ENCODE measurements around the gene PNMA8A. TPM values are rescaled to one million over a fixed set of nuclear protein-coding genes. Genes with fewer than 3 reads are reported as not detected.

PNMA8A gene
- polyA plus RNA-seq, 1 of the 3 experiments (the other 2 are of a cell fraction) = 10.2 TPM

- TF ChIP-seq CTCF (IDR thresholded peaks at IDR 0.05) = no peak
- TF ChIP-seq FOXM1 (IDR thresholded peaks at IDR 0.05; ENCODE audit: low read depth) = no peak
- TF ChIP-seq USF1 (IDR thresholded peaks at IDR 0.05; ENCODE audit: borderline replicate concordance, low read depth) = no peak
- no peak for TF ChIP-seq EZH2phosphoT487 (IDR thresholded peaks at IDR 0.05; ENCODE audit: borderline replicate concordance, low read depth)
- TF ChIP-seq FOSL2 (IDR thresholded peaks at IDR 0.05; ENCODE audit: borderline replicate concordance, low read depth) = no peak
- TF ChIP-seq YY1 (IDR thresholded peaks at IDR 0.05; ENCODE audit: low read depth) = no peak
These were observed 11.3 kb downstream of the PNMA8A start (continued) for GRCh38 chr19:46460055-46460454.

DNA sequence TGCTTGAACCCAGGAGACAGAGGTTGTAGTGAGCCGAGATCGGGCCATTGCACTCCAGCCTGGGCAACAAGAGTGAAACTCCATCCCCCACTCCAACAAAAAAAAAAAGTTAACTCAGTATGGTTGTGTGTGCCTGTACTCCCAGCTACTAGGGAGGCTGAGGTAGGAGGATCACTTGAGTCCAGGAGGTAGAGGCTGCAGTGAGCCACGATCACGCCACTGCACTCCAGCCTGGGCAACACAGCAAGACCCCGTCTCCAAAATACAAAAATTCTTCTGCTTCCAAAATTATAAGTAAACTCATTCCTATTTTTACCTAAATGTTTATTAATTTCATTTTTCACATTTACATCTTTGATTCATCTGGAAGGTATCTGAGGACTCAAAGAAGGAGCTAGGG lies 14.4 kb downstream of the PNMA8A start:
- no peak overlapping the region for H3K4me2 ChIP-seq
- peaks cover 5% of the 10 kb centered on the region for H3F3A ChIP-seq (replicated peaks; ENCODE audit: insufficient read depth)
- no peak for DNase-seq
- no peaks in the 10 kb centered on the region for H3K36me3 ChIP-seq (replicated peaks in 1 of 2; ENCODE audit: control insufficient read depth in 1 of 2, insufficient read depth in 2 of 2, low read length in 1 of 2)
- H3K4me3 ChIP-seq (ENCODE audit: low read depth in 2 of 2, low read length in 1 of 2) = no peak overlapping the region
- no peaks in the 10 kb centered on the region for H3K27me3 ChIP-seq (ENCODE audit: insufficient read depth)
- H3K9ac ChIP-seq = no peak overlapping the region
- TF ChIP-seq, protein P1, sequence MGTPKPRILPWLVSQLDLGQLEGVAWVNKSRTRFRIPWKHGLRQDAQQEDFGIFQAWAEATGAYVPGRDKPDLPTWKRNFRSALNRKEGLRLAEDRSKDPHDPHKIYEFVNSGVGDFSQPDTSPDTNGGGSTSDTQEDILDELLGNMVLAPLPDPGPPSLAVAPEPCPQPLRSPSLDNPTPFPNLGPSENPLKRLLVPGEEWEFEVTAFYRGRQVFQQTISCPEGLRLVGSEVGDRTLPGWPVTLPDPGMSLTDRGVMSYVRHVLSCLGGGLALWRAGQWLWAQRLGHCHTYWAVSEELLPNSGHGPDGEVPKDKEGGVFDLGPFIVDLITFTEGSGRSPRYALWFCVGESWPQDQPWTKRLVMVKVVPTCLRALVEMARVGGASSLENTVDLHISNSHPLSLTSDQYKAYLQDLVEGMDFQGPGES (IDR thresholded peaks at IDR 0.05; ENCODE audit: low read depth, low read length) = no peak
- TF ChIP-seq ZBTB33 (IDR thresholded peaks at IDR 0.05; ENCODE audit: borderline replicate concordance, low read depth) (no peak), RFX5 (IDR thresholded peaks at IDR 0.05; ENCODE audit: low read length) (no peak), CHD2 (IDR thresholded peaks at IDR 0.05; ENCODE audit: low read length, partially characterized antibody) (no peak), TEAD4 (IDR thresholded peaks at IDR 0.05; ENCODE audit: borderline replicate concordance, insufficient read depth) (no peak), RXRA (IDR thresholded peaks at IDR 0.05; ENCODE audit: borderline replicate concordance, low read depth) (no peak), NRF1 (IDR thresholded peaks at IDR 0.05; ENCODE audit: low read depth, low read length) (no peak), RCOR1 (IDR thresholded peaks at IDR 0.05; ENCODE audit: low read length) (no peak), GATA2 (CRISPR knock-in tag; IDR thresholded peaks at IDR 0.05) (no peak), SIN3A (IDR thresholded peaks at IDR 0.05; ENCODE audit: borderline replicate concordance, low read depth, low read length) (no peak), POLR2AphosphoS5 (IDR thresholded peaks at IDR 0.05; ENCODE audit: low read depth, low read length) (no peak), FOXM1 (IDR thresholded peaks at IDR 0.05; ENCODE audit: low read depth) (no peak)
- TF ChIP-seq, protein P2, sequence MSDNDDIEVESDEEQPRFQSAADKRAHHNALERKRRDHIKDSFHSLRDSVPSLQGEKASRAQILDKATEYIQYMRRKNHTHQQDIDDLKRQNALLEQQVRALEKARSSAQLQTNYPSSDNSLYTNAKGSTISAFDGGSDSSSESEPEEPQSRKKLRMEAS (IDR thresholded peaks at IDR 0.05; ENCODE audit: low read depth) = no peak
- TF ChIP-seq, protein P3, sequence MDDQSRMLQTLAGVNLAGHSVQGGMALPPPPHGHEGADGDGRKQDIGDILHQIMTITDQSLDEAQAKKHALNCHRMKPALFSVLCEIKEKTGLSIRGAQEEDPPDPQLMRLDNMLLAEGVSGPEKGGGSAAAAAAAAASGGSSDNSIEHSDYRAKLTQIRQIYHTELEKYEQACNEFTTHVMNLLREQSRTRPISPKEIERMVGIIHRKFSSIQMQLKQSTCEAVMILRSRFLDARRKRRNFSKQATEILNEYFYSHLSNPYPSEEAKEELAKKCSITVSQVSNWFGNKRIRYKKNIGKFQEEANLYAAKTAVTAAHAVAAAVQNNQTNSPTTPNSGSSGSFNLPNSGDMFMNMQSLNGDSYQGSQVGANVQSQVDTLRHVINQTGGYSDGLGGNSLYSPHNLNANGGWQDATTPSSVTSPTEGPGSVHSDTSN (IDR thresholded peaks at IDR 0.05) = no peak
- TF ChIP-seq, protein P4, sequence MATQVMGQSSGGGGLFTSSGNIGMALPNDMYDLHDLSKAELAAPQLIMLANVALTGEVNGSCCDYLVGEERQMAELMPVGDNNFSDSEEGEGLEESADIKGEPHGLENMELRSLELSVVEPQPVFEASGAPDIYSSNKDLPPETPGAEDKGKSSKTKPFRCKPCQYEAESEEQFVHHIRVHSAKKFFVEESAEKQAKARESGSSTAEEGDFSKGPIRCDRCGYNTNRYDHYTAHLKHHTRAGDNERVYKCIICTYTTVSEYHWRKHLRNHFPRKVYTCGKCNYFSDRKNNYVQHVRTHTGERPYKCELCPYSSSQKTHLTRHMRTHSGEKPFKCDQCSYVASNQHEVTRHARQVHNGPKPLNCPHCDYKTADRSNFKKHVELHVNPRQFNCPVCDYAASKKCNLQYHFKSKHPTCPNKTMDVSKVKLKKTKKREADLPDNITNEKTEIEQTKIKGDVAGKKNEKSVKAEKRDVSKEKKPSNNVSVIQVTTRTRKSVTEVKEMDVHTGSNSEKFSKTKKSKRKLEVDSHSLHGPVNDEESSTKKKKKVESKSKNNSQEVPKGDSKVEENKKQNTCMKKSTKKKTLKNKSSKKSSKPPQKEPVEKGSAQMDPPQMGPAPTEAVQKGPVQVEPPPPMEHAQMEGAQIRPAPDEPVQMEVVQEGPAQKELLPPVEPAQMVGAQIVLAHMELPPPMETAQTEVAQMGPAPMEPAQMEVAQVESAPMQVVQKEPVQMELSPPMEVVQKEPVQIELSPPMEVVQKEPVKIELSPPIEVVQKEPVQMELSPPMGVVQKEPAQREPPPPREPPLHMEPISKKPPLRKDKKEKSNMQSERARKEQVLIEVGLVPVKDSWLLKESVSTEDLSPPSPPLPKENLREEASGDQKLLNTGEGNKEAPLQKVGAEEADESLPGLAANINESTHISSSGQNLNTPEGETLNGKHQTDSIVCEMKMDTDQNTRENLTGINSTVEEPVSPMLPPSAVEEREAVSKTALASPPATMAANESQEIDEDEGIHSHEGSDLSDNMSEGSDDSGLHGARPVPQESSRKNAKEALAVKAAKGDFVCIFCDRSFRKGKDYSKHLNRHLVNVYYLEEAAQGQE (IDR thresholded peaks at IDR 0.05; ENCODE audit: low read depth, low read length) = no peak
- WGBS (ENCODE audit: low lambda C conversion rate) = 90% methylated on average over 5 of the region's 5 CpGs
- no peaks in the 10 kb centered on the region for H3K79me2 ChIP-seq (ENCODE audit: insufficient read depth)
- no peaks in the 10 kb centered on the region; a peak in 1 of 4 replicates for H3K4me1 ChIP-seq (ENCODE audit: control insufficient read depth in 1 of 2, insufficient read depth in 2 of 2, low read depth in 1 of 2, low read length in 1 of 2)
- H3K27ac ChIP-seq (ENCODE audit: low read depth in 2 of 2, low read length in 1 of 2) = no peak overlapping the region
- H4K20me1 ChIP-seq (ENCODE audit: insufficient read depth) = no peaks in the 10 kb centered on the region
- H3K9me3 ChIP-seq = no peaks in the 10 kb centered on the region
- no peak overlapping the region for H2AFZ ChIP-seq (ENCODE audit: low read depth)
- CTCF ChIA-PET = interaction anchor here (0.9 to 2.5 kb wide), 2 partner anchors 52 to 61 kb away, joined by 3 to 8 read pairs; no protein-coding TSS in a partner anchor
- no peaks in the 10 kb centered on the region for H3K9me2 ChIP-seq
- POLR2A ChIA-PET = no interaction called here
